Measurements from ENCODE around the gene TTPAL. TPM values are rescaled to one million over a fixed set of nuclear protein-coding genes. Genes with fewer than 3 reads are reported as not detected.
"Not testable (repeated sequence)": the region's sequence is repeated elsewhere in the genome, so short reads cannot be mapped to it uniquely, and the experiment has no call there.

The TTPAL gene
- total RNA-seq, 1 experiment from 2014 or later = 23.4 TPM

DNA sequence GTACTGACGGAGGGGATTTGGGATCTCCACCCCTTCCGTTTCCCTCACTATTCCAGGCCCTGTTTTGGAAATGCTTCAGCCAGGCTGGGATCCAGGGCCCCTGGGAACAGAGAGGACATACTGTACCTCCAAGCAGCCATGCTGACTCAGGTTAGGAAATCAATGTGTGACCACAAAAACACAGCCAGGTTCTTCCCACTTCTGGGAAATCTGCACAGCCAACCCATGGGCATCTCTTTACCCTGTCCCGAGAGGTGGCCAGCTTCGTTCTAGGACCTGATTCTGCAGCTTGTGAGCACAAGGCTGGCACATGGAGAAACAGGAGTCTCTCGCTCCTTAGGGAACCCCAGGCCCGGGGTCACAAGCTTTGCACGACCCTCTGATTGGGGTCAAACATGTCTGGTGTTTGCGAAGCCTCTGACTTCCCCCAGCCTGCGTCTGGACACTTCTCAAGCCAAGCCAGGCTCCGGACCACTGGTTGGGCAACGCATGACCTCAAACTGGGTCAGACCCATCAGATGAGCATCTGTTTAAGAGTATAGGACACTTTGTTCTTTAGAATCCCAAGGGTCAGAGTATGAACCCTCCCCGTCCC, 8.3 kb upstream of the TTPAL start:
- DNase-seq (ENCODE audit: low read depth) = peak; percentile 47

- no peak for DNase-seq (ENCODE audit: low read depth)
Observed at GRCh38 chr20:44468044-44468782, 7.5 kb upstream of the TTPAL start.

GRCh38 chr20:44470327-44470726, 5.3 kb upstream of the TTPAL start:
- no peak for DNase-seq (ENCODE audit: low read depth)

DNA sequence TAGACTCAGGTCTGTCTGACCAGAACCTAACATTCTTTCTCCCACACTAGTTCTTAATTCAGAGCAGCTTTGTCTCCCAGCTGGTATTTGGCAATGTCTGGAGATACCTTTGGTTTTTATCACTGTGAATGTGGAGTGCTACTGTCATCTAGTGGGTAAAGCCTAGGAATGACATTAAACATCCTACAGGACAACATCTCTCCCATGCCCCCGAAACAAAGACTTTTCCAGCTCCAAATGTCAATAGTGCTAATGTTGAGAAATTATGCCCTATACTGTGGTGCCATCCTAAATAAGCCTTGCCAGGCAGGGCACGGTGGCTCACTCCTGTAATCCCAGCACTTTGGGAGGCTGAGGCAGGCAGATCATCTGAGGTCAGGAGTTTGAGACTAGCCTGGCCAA, 4.2 kb upstream of the TTPAL start:
- DNase-seq (ENCODE audit: low read depth) = peak; percentile 68

DNA sequence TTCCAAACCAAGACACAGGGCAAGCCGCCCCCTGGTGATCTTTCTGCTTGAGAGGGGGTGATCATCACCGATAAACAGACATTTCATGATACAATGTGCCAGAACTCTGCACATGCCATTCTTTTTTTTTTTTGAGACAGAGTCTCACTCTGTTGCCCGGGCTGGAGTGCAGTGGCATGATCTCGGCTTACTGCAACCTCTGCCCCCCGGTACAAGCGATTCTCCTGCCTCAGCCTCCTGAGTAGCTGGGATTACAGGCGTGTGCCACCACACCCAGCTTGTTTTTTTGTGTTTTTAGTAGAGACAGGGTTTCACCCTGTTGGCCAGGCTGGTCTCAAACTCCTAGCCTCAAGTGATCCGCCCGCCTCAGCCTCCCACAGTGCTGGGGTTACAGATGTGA, 3.4 kb upstream of the TTPAL start:
- DNase-seq (ENCODE audit: low read depth) = not testable (repeated sequence)

- no peak for DNase-seq (ENCODE audit: low read depth)
Observed at GRCh38 chr20:44475372-44475693, 341 bp upstream of the TTPAL start.

- DNase-seq (ENCODE audit: low read depth) = peak; percentile 47
Observed at GRCh38 chr20:44477151-44477550, 1.5 kb downstream of the TTPAL start.

DNA sequence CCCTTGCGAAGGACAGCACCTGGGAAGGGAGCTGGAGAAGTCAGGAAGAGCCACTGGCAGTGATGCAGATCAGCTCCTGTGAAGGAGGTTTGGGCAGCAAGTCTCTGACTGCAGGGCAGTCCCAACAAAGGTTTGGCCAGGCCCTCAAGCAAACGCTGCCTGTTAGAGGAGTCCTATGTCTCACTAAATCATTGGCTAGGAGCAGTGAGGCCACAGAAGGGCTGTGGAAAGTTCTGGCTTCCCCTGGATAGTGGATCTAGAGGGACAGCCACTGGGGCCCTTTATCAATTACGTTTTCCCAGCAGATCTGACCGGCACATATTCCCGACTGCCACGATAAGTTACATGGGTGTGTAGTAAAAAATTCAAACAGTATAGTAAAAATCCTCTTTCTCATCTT, 2.5 kb downstream of the TTPAL start:
- no peak for DNase-seq (ENCODE audit: low read depth)

DNA sequence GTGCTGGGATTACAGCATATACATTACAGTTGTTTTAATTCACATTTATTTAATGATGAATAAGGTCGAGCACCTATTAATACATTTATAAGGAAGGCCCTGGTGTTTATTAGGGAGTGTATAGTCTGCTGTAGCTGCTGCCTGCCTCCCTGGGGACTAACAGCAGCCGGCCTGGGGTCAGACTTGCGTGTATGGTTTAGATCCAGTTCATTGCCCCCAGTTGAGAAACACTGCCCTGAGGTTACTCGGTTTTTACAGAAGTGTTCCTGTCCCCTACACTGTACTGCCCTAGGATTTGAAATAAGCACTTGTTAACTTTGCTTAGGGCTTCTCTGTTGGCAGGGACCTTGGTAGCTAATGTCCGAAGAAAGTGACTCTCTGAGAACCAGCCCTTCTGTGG, 4.0 kb downstream of the TTPAL start:
- no peak for DNase-seq (ENCODE audit: low read depth)

DNA sequence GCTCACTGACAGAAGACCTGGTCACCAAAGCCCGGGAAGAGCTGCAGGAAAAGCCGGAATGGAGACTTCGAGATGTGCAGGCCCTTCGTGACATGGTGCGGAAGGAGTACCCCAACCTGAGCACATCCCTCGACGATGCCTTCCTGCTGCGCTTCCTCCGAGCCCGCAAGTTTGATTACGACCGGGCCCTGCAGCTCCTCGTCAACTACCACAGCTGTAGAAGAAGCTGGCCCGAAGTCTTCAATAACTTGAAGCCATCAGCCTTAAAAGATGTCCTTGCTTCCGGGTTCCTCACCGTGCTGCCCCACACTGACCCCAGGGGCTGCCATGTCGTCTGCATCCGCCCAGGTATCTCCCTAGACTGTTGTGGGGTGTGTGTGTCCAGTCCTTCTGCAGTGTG, 4.4 kb downstream of the TTPAL start:
- no peak for DNase-seq (ENCODE audit: low read depth)

DNA sequence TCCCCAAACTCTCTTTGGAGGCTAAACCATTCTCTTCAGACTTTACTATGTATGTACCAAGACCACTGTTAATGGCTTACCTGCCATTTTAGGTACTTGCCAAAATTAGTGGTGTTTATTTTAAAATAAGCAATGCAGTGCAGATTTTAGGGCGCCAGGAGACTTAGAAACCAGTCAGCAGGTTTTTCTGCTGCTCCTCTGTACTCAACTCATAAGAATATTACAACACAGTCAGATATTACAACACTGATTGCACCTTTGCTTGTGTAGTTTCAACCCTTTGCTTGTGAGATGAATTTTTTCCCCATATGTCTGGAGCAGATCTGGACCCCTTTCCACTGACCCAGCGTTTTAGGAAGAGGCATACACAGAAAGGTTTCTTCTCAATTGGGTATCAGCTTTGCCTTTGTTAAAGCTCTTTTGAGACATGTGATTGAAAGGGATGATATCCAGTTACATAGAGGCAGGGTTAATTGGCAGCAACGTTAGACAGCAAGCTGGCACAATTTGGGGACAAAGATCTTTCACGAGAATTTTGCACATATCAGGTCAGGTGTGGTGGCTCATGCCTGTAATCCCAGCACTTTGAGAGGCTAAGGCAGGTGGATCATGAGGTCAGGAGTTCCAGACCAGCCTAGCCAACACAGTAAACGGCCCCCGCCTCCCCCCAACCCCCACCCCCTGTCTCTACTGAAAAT, 6.2 kb downstream of the TTPAL start:
- DNase-seq (ENCODE audit: low read depth) = no peak

GRCh38 chr20:44483112-44483511, 7.4 kb downstream of the TTPAL start:
- no peak for DNase-seq (ENCODE audit: low read depth)

DNA sequence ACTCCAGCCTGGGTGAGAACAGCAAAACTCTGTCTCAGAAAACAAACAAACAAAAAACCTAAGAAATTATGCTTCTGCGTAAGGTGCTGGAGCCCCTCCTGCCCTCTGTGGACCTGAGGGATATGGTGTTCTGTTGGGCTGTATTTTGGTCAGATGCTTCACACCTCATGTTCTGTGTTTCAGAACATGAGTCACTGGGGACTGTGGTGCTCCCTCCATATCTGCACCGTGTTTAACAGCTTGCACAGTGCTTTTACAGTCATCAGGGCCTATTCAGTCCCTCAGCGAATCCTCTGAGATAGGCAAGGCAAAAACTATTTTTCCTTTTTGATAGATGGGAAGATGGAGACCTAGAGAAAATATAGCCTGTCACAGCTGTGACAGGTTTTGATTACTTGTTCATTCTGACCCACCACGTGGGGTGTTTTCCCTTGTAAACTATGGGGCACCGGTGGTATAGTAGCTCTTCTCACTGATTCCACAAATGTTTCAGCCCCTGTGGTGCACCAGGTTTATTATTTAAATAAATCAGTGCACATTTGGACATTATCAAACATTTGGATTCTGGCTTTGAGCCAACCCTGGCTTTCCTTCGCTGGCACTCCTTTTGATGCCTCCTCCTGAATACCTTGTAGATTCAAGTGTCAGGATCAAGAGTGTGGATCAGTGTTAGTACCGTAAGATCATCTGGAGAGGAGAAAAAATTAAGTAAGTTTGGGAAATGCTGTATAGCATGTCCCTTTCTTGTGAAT, 9.6 kb downstream of the TTPAL start:
- no peak for DNase-seq (ENCODE audit: low read depth)

GRCh38 chr20:44485830-44486198, 10.1 kb downstream of the TTPAL start:
- no peak for DNase-seq (ENCODE audit: low read depth)

- DNase-seq (ENCODE audit: low read depth) = no peak
Observed at GRCh38 chr20:44488551-44488950, 12.9 kb downstream of the TTPAL start.

DNA sequence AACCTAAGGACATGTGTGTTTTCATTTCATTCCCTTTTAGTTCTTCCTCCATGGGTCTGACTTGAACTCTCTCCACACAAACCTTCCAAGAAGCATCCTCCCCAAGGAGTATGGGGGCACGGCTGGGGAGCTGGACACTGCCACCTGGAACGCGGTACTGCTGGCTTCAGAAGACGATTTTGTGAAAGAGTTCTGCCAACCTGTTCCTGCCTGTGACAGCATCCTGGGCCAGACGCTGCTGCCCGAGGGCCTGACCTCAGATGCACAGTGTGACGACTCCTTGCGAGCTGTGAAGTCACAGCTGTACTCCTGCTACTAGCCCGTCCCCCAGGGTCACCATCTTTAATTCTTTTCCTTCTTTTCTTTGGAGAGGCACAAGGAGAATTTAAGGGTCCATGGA, 13.5 kb downstream of the TTPAL start:
- DNase-seq (ENCODE audit: low read depth) = no peak

- no peak for DNase-seq (ENCODE audit: low read depth)
Observed at GRCh38 chr20:44489931-44490330, 14.3 kb downstream of the TTPAL start.

- DNase-seq (ENCODE audit: low read depth) = peak; percentile 54
Observed at GRCh38 chr20:44491635-44492395, 16.1 kb downstream of the TTPAL start.

DNA sequence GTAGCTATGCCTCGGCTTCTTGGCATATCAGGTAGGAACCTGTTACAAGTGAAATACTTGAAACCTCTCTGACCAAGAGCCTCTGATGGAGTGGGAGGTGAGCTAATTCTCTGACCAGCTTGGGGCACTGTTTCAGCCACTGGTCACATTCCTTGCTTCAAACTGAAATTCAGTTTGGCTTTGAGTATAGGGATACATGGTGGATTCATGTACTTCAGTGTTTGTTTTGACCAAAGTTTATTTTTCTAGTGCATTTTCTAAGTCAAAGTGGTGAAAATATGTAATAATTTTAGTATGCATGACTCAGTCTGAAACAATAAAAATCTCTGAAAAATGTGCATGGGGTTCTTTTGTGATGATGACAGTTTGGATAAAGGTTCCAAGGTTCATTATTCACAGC, 18.6 kb downstream of the TTPAL start:
- peak; percentile 58 for DNase-seq (ENCODE audit: low read depth)

DNA sequence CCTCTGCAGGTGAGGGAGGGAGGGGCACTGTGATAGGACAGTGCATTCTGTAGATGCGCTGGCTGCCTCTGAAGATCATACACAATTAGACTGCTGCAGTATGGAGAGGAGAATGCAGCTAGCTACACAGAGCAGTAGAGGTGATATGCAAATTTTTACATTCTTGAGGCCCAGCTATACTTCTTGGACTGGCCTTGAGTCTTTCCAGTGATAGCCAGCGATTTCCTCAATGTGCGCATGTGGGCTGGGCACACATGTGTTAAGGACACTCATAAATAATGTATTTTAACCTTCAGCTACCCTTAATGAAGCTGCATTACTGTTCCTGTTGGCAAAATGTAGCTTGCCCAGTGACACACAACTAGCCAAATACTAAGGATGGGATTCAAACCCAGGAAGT, 19.0 kb downstream of the TTPAL start:
- DNase-seq (ENCODE audit: low read depth) = no peak

- peak; percentile 89 for DNase-seq (ENCODE audit: low read depth)
Observed at GRCh38 chr20:44495257-44495656, 19.6 kb downstream of the TTPAL start.
